IPS DF 6.9 (cell line): Measurements from ENCODE around the gene TTC28.

ENCODE experiments used
- DNase-seq: peaks from one replicate; pipeline ENCODE4 v3.0.0-alpha.2; 2013; ENCODE audit warnings: low read depth, low spot score
- H3K27ac ChIP-seq: one replicate; pipeline ENCODE4 v1.5.1; 2013; ENCODE audit warnings: low read length, control low read depth
- H3K27me3 ChIP-seq: 2 replicates; pipeline ENCODE4 v1.6.1; 2013; ENCODE audit warnings: mild to moderate bottlenecking, low read length; ENCODE audit not compliant: control insufficient read depth, insufficient read depth
- H3K36me3 ChIP-seq: 2 replicates; pipeline ENCODE4 v1.6.1; 2013; ENCODE audit warnings: low read length; ENCODE audit not compliant: control insufficient read depth, insufficient read depth
- H3K4me1 ChIP-seq: 2 replicates; pipeline ENCODE4 v1.6.1; 2013; ENCODE audit warnings: low read length; ENCODE audit not compliant: control insufficient read depth, insufficient read depth
- H3K4me3 ChIP-seq: 2 replicates; pipeline ENCODE4 v1.5.1; 2013; ENCODE audit warnings: mild to moderate bottlenecking, low read length
- H3K9me3 ChIP-seq: 2 replicates; pipeline ENCODE4 v1.6.1; 2013; ENCODE audit warnings: low read length, inconsistent platforms; ENCODE audit not compliant: control insufficient read depth, insufficient read depth
- WGBS: extraction: QIAGEN DNeasy Blood & Tissue Kit; methylation state at CpG from one replicate; pipeline ENCODE4 v1.1.7; 2013; ENCODE audit warnings: mixed read lengths, missing lambda C conversion rate; ENCODE audit not compliant: insufficient read length, insufficient coverage; 5-methylcytosine and 5-hydroxymethylcytosine counted together

TTC28 gene

GRCh38 chr22:28237783-28238182 lies 441.9 kb downstream of the TTC28 start:
- no peak for DNase-seq
- no peaks in the 10 kb centered on the region for H3K4me1 ChIP-seq
- H3K27me3 ChIP-seq = no peaks in the 10 kb centered on the region
- H3K36me3 ChIP-seq = no peaks in the 10 kb centered on the region
- WGBS = no CpG with 5 or more reads among the region's 2 CpGs
- no peaks in the 10 kb centered on the region for H3K9me3 ChIP-seq
- no peak overlapping the region for H3K4me3 ChIP-seq
- no peak overlapping the region for H3K27ac ChIP-seq

DNA sequence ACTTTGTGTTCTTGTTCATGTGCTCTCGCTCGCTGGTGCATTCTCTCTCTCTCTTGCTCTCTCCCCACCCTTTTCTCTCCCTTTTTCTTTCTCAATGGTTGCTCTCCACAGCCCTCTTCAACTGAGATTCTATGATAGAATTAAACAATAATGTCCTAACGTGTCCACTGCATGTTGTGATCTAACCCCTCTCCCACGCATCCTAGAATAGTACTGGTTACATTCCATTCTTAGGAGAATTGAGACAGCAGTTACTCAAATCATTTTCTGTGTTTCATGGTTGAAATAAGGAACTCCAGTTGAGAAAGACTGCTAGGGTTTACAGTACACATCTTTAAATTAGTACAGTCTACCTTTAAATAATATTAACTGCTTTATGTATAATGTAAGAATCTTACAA lies 442.5 kb downstream of the TTC28 start:
- Histone ChIP-seq H3K4me3 (no peak overlapping the region), H3K27me3 (no peaks in the 10 kb centered on the region), H3K9me3 (no peaks in the 10 kb centered on the region), H3K27ac (no peak overlapping the region), H3K36me3 (no peaks in the 10 kb centered on the region), H3K4me1 (no peaks in the 10 kb centered on the region)
- DNase-seq = no peak
- WGBS = no CpG with 5 or more reads among the region's 4 CpGs

DNA sequence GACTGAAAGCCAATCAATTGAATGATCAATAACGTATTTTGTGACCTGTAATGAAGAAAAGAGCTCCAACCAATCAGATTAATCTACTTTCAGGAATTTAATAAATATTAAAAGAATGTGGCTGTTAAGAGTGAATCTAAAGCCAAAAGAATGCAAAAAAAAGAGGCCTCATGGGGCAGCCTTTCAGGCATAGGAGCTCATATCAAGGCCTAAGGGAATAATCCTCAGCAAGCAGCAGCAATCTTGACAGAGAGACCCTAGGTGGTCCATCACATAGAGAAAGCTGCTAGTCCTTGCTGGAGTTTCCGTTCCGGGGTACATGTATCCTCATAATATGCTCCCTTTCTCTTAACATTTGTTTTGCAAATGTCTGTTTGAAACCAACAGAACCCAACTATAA lies 447.4 kb downstream of the TTC28 start:
- no peaks in the 10 kb centered on the region for H3K9me3 ChIP-seq
- no CpG with 5 or more reads among the region's 3 CpGs for WGBS
- no peaks in the 10 kb centered on the region for H3K36me3 ChIP-seq
- no peak for DNase-seq
- H3K4me3 ChIP-seq = no peak overlapping the region
- no peaks in the 10 kb centered on the region for H3K4me1 ChIP-seq
- H3K27ac ChIP-seq = no peak overlapping the region
- H3K27me3 ChIP-seq = no peaks in the 10 kb centered on the region

- Histone ChIP-seq H3K36me3 (no peaks in the 10 kb centered on the region), H3K4me1 (no peaks in the 10 kb centered on the region), H3K4me3 (no peak overlapping the region), H3K27me3 (no peaks in the 10 kb centered on the region), H3K27ac (no peak overlapping the region), H3K9me3 (no peaks in the 10 kb centered on the region)
- no peak for DNase-seq
Measured at GRCh38 chr22:28231441-28231840, 448.2 kb downstream of the TTC28 start.

DNA sequence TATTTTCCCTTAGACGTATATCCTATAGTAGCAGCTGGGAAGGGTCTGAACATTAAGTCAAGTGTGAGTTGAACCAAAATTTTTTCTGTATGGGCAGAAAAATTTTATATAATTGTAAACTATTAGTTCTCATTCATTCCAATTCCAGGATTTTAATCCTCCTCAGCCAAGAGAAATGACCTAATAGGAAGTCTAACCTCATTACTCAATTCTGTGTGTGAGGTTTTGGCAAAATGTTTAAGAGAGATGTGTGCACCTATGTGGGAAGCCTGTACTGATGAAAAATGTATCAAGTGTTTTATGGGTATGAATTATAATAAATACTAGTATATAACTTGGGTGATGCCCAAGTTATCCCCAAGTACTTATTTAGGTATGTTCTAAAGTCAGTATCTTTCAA lies 449.0 kb downstream of the TTC28 start:
- H3K9me3 ChIP-seq = no peaks in the 10 kb centered on the region
- no peaks in the 10 kb centered on the region for H3K4me1 ChIP-seq
- no peak for DNase-seq
- no peaks in the 10 kb centered on the region for H3K36me3 ChIP-seq
- H3K27ac ChIP-seq = no peak overlapping the region
- no CpG with 5 or more reads among the region's 1 CpG for WGBS
- no peak overlapping the region for H3K4me3 ChIP-seq
- no peaks in the 10 kb centered on the region for H3K27me3 ChIP-seq

DNA sequence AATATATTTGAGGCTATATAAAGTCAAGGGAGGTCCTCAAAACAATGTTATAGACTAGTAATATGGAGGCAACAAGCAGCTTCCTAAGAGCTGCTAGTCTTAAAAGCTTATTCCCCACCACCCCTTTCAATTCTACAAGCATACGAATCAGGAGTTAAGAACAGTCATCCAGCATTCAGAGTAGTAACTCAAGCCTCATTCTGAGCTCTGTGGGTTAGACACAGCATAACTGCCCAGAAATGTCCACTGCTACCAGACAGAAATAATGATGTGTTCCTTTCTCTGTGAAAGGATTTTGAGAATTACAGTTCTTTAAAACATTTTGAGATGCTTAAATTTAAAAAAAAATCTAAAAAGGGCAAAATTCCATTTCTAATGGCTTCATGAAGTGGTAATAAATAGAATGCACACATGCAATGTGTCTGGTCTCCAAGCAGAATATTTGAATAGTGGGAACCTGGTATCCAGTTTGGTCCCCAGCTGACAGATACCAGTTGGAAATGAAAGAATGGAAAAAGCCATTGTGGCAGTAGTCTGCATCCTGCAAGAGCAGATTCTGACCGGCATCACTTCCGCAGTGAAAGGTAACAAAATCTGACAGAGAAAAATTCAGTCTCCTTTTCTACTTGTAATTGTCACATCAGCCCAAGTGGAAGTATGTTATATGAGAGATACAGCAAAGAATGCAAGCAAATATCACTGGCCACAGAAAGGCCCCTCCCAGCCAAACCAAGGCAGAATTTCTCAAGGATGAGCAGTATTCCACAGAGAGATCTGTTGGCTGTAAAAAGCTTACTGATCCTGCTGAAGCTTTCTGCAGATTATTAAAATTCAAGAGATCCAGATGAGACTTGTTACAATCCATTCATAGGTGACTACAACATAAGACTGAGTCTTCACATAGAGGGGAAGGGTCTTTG lies 449.8 kb downstream of the TTC28 start:
- Histone ChIP-seq H3K4me3 (no peak overlapping the region), H3K9me3 (no peaks in the 10 kb centered on the region), H3K4me1 (no peaks in the 10 kb centered on the region), H3K36me3 (no peaks in the 10 kb centered on the region), H3K27me3 (no peaks in the 10 kb centered on the region), H3K27ac (no peak overlapping the region)
- no peak for DNase-seq
- WGBS = no CpG with 5 or more reads among the region's 3 CpGs

- DNase-seq = no peak
- Histone ChIP-seq H3K27ac (no peak overlapping the region), H3K9me3 (no peaks in the 10 kb centered on the region), H3K27me3 (no peaks in the 10 kb centered on the region), H3K36me3 (no peaks in the 10 kb centered on the region), H3K4me3 (no peak overlapping the region), H3K4me1 (no peaks in the 10 kb centered on the region)
- no CpG with 5 or more reads among the region's 7 CpGs for WGBS
Measured at GRCh38 chr22:28223826-28224225, 455.8 kb downstream of the TTC28 start.

- H3K4me1 ChIP-seq = no peaks in the 10 kb centered on the region
- H3K4me3 ChIP-seq = no peak overlapping the region
- no peak for DNase-seq
- H3K27me3 ChIP-seq = no peaks in the 10 kb centered on the region
- no peaks in the 10 kb centered on the region for H3K36me3 ChIP-seq
- no CpG with 5 or more reads among the region's 3 CpGs for WGBS
- H3K9me3 ChIP-seq = no peaks in the 10 kb centered on the region
- no peak overlapping the region for H3K27ac ChIP-seq
Measured at GRCh38 chr22:28222976-28223745, 456.5 kb downstream of the TTC28 start.

DNA sequence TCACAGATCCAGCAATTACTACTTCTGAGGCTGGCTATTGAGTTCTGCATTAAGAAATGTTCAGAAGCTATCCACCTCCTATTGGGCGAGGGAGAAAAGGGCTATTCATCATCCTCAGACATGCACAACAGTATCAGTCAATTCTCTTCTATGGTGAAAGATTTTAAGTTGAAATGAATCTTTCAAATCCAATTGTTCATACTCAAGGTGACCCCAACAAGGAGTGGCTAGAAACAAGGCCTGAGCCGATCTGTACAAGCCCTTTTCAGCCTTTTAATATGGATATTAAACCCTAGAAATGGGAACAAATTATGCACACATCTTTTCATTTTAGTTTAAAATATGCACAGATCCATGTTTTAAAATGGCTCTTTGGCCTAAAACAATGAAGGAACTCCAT lies 457.1 kb downstream of the TTC28 start:
- no CpG with 5 or more reads among the region's 2 CpGs for WGBS
- Histone ChIP-seq H3K36me3 (no peaks in the 10 kb centered on the region), H3K27me3 (no peaks in the 10 kb centered on the region), H3K9me3 (no peaks in the 10 kb centered on the region), H3K4me1 (no peaks in the 10 kb centered on the region), H3K27ac (no peak overlapping the region), H3K4me3 (no peak overlapping the region)
- DNase-seq = no peak

DNA sequence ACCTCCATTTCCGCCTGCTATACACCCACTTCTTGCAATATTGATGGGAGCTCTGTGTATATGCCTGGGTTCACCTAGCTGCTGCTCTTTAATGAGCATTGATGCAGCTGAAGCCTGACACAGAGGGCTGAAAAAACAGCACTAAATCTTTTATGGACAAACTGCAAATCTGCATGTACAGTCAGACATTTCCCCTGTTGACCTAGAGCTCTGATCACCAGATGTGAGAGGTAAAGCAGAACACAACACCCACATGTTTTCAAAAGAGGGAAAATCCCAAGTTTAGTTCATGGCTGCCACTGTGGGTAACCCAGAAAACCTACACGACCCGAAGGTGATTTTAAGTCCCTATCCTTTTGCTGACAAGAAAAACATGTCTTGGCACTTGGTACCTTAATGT lies 457.6 kb downstream of the TTC28 start:
- DNase-seq = no peak
- WGBS = no CpG with 5 or more reads among the region's 3 CpGs
- Histone ChIP-seq H3K4me3 (no peak overlapping the region), H3K9me3 (no peaks in the 10 kb centered on the region), H3K27ac (no peak overlapping the region), H3K36me3 (no peaks in the 10 kb centered on the region), H3K27me3 (no peaks in the 10 kb centered on the region), H3K4me1 (no peaks in the 10 kb centered on the region)
